ENCODE results near the gene COBL. TPM values are rescaled to one million over a fixed set of nuclear protein-coding genes. Genes with fewer than 3 reads are reported as not detected.

The COBL gene
- total RNA-seq, 1 experiment from 2014 or later: 0.39 TPM

- Histone ChIP-seq H3K36me3 (ENCODE audit: control insufficient read depth, insufficient read depth, low read length) (no peaks in the 10 kb centered on the region), H3K4me1 (ENCODE audit: control insufficient read depth, insufficient read depth, low read length) (no peaks in the 10 kb centered on the region), H3K9me3 (ENCODE audit: control insufficient read depth, insufficient read depth, low read depth, low read length) (no peaks in the 10 kb centered on the region), H3K27me3 (ENCODE audit: control insufficient read depth, insufficient read depth, low read length) (no peaks in the 10 kb centered on the region), H3K4me3 (ENCODE audit: low read depth in 2 of 2, low read length in 2 of 2) (no peak overlapping the region), H3K27ac (ENCODE audit: low read length) (no peak overlapping the region)
- ATAC-seq (no peak), DNase-seq (ENCODE audit: low read depth, low spot score) (no peak)
- ChIA-PET CTCF (no interaction called here), POLR2A (no interaction called here)
- no TSS peak for BruUV-seq (replicated peaks)
- no peak for TF ChIP-seq TCF7L2 (IDR thresholded peaks at IDR 0.05; ENCODE audit: low read depth, low read length)
- TF ChIP-seq CTCF (IDR thresholded peaks at IDR 0.05): no peak
- no peak for TF ChIP-seq REST (IDR thresholded peaks at IDR 0.05; ENCODE audit: insufficient read depth in 1 of 2, low read depth in 2 of 2, low read length in 1 of 2)
- TF ChIP-seq POLR2AphosphoS5 (IDR thresholded peaks at IDR 0.05; ENCODE audit: low read depth, low read length): no peak
- TF ChIP-seq SIN3A (IDR thresholded peaks at IDR 0.05; ENCODE audit: borderline replicate concordance, insufficient read depth, low read depth, low read length): no peak
- in situ Hi-C loops (cut with HindIII; ENCODE audit: low pct_unique_long_range_greater_than_20kb, low sequenced_read_pairs) (no loop called here), intact Hi-C loops (cut with micrococcal nuclease; ENCODE audit: unreplicated experiment) (no loop called here)
These were observed 77.6 kb downstream of the COBL start for GRCh38 chr7:51238981-51239495.

GRCh38 chr7:51237446-51238133, 79.0 kb downstream of the COBL start:
- CTCF ChIA-PET: interaction anchor here (0.7 kb wide), 2 partner anchors 27 to 81 kb away, joined by 3 read pairs; no protein-coding TSS in a partner anchor
- intact Hi-C loops (cut with micrococcal nuclease; ENCODE audit: unreplicated experiment): no loop called here
- Histone ChIP-seq H3K27ac (ENCODE audit: low read length) (no peak overlapping the region), H3K9me3 (ENCODE audit: control insufficient read depth, insufficient read depth, low read depth, low read length) (no peaks in the 10 kb centered on the region), H3K4me1 (ENCODE audit: control insufficient read depth, insufficient read depth, low read length) (no peaks in the 10 kb centered on the region), H3K36me3 (ENCODE audit: control insufficient read depth, insufficient read depth, low read length) (no peaks in the 10 kb centered on the region), H3K4me3 (ENCODE audit: low read depth in 2 of 2, low read length in 2 of 2) (no peak overlapping the region), H3K27me3 (ENCODE audit: control insufficient read depth, insufficient read depth, low read length) (no peaks in the 10 kb centered on the region)
- ATAC-seq (no peak), DNase-seq (ENCODE audit: low read depth, low spot score) (no peak)
- no peak for TF ChIP-seq CTCF (IDR thresholded peaks at IDR 0.05)
- no peak for TF ChIP-seq TCF7L2 (IDR thresholded peaks at IDR 0.05; ENCODE audit: low read depth, low read length)
- TF ChIP-seq SIN3A (IDR thresholded peaks at IDR 0.05; ENCODE audit: borderline replicate concordance, insufficient read depth, low read depth, low read length): no peak
- TF ChIP-seq REST (IDR thresholded peaks at IDR 0.05; ENCODE audit: insufficient read depth in 1 of 2, low read depth in 2 of 2, low read length in 1 of 2): no peak
- BruUV-seq (replicated peaks): no TSS peak
- in situ Hi-C loops (cut with HindIII; ENCODE audit: low pct_unique_long_range_greater_than_20kb, low sequenced_read_pairs): no loop called here
- POLR2A ChIA-PET: no interaction called here
